ENCODE data around the gene ACTR1B. TPM values are rescaled to one million over a fixed set of nuclear protein-coding genes. Genes with fewer than 3 reads are reported as not detected.

The ACTR1B gene
- total and polyA plus RNA-seq, 2 donors (not counting 3 experiments of a cell fraction or from before 2014, with no cell fraction given), result 49.8 to 60.9 TPM

- intact Hi-C loops (cut with micrococcal nuclease) (no loop called here), dilution Hi-C loops (cut with MboI; ENCODE audit: extremely low pct_ligation_motif_present, low sequenced_read_pairs) (no loop called here)
- H3K9ac ChIP-seq (replicated peaks; ENCODE audit: extremely low read depth, insufficient read depth, low read length), result no peak overlapping the region
- H3K4me1 ChIP-seq (ENCODE audit: control insufficient read depth, extremely low read depth, insufficient read depth, low read length), result no peaks in the 10 kb centered on the region
- no peak overlapping the region for H3K4me2 ChIP-seq (ENCODE audit: insufficient read depth, low read length)
- no peak overlapping the region for H3K27ac ChIP-seq (ENCODE audit: insufficient read depth, low read depth, low read length)
- no peak for FAIRE-seq
- no peak for TF ChIP-seq EZH2 (IDR thresholded peaks at IDR 0.05; ENCODE audit: borderline replicate concordance, low read depth, low read length, severe bottlenecking)
- TF ChIP-seq POLR2AphosphoS5 (IDR thresholded peaks at IDR 0.05; ENCODE audit: insufficient read depth, low read depth, low read length), result no peak
- CTCF ChIA-PET, result interaction anchor here (0.6 to 9.1 kb wide), 6 partner anchors 9 to 677 kb away, joined by 3 to 68 read pairs (median 30); no protein-coding TSS in a partner anchor
- H4K20me1 ChIP-seq (replicated peaks; ENCODE audit: control insufficient read depth, extremely low read depth, insufficient read depth, low read length), result no peaks in the 10 kb centered on the region
- H3K9me1 ChIP-seq (replicated peaks; ENCODE audit: control insufficient read depth, extremely low read depth, insufficient read depth, low read length), result no peaks in the 10 kb centered on the region
- H3K36me3 ChIP-seq (ENCODE audit: control insufficient read depth in 2 of 2, extremely low read depth in 1 of 2, insufficient read depth in 2 of 2, low read length in 2 of 2), result no peaks in the 10 kb centered on the region
- no peak for DNase-seq (ENCODE audit: low read depth, low spot score)
- no peaks in the 10 kb centered on the region for H3K9me3 ChIP-seq (replicated peaks; ENCODE audit: control insufficient read depth, insufficient read depth, low read length)
- no peaks in the 10 kb centered on the region for H3K79me2 ChIP-seq (ENCODE audit: control insufficient read depth, insufficient read depth, low read length)
- no TSS peak for BruUV-seq (replicated peaks)
- no peak overlapping the region for H2AFZ ChIP-seq (ENCODE audit: low read depth, low read length)
- H3K4me3 ChIP-seq (replicated peaks in 1 of 3; ENCODE audit: insufficient read depth in 1 of 3, low read depth in 1 of 3, low read length in 3 of 3), result no peak overlapping the region
- peaks cover 2% of the 10 kb centered on the region in 2 experiments for H3K27me3 ChIP-seq (ENCODE audit: control insufficient read depth in 2 of 2, insufficient read depth in 2 of 2, low read length in 2 of 2)
- POLR2A ChIA-PET, result no interaction called here
Observed at GRCh38 chr2:97708608-97709007, 44.8 kb upstream of the ACTR1B start.

GRCh38 chr2:97708048-97708380 lies 44.2 kb upstream of the ACTR1B start:
- Histone ChIP-seq H3K4me1 (ENCODE audit: control insufficient read depth, extremely low read depth, insufficient read depth, low read length) (no peaks in the 10 kb centered on the region), H3K4me3 (replicated peaks in 1 of 3; ENCODE audit: insufficient read depth in 1 of 3, low read depth in 1 of 3, low read length in 3 of 3) (no peak overlapping the region), H3K27me3 (ENCODE audit: control insufficient read depth in 2 of 2, insufficient read depth in 2 of 2, low read length in 2 of 2) (peaks cover 2% of the 10 kb centered on the region in 2 experiments), H2AFZ (ENCODE audit: low read depth, low read length) (no peak overlapping the region), H4K20me1 (replicated peaks; ENCODE audit: control insufficient read depth, extremely low read depth, insufficient read depth, low read length) (no peaks in the 10 kb centered on the region), H3K79me2 (ENCODE audit: control insufficient read depth, insufficient read depth, low read length) (no peaks in the 10 kb centered on the region), H3K9me1 (replicated peaks; ENCODE audit: control insufficient read depth, extremely low read depth, insufficient read depth, low read length) (no peaks in the 10 kb centered on the region), H3K4me2 (ENCODE audit: insufficient read depth, low read length) (no peak overlapping the region), H3K9me3 (replicated peaks; ENCODE audit: control insufficient read depth, insufficient read depth, low read length) (no peaks in the 10 kb centered on the region), H3K27ac (ENCODE audit: insufficient read depth, low read depth, low read length) (no peak overlapping the region), H3K9ac (replicated peaks; ENCODE audit: extremely low read depth, insufficient read depth, low read length) (no peak overlapping the region), H3K36me3 (ENCODE audit: control insufficient read depth in 2 of 2, extremely low read depth in 1 of 2, insufficient read depth in 2 of 2, low read length in 2 of 2) (no peaks in the 10 kb centered on the region)
- BruUV-seq (replicated peaks), result no TSS peak
- POLR2A ChIA-PET, result no interaction called here
- TF ChIP-seq POLR2AphosphoS5 (IDR thresholded peaks at IDR 0.05; ENCODE audit: insufficient read depth, low read depth, low read length) (no peak), MYC (IDR thresholded peaks at IDR 0.05; ENCODE audit: low read depth, low read length) (no peak), POLR2A (IDR thresholded peaks at IDR 0.05; ENCODE audit: low read depth, low read length) (no peak), JUN (IDR thresholded peaks at IDR 0.05; ENCODE audit: borderline replicate concordance, insufficient read depth, insufficient read length, low read depth) (no peak), MAX (IDR thresholded peaks at IDR 0.05; ENCODE audit: insufficient read depth, insufficient read length) (no peak), EZH2 (IDR thresholded peaks at IDR 0.05; ENCODE audit: borderline replicate concordance, low read depth, low read length, severe bottlenecking) (no peak)
- TF ChIP-seq, protein P1, sequence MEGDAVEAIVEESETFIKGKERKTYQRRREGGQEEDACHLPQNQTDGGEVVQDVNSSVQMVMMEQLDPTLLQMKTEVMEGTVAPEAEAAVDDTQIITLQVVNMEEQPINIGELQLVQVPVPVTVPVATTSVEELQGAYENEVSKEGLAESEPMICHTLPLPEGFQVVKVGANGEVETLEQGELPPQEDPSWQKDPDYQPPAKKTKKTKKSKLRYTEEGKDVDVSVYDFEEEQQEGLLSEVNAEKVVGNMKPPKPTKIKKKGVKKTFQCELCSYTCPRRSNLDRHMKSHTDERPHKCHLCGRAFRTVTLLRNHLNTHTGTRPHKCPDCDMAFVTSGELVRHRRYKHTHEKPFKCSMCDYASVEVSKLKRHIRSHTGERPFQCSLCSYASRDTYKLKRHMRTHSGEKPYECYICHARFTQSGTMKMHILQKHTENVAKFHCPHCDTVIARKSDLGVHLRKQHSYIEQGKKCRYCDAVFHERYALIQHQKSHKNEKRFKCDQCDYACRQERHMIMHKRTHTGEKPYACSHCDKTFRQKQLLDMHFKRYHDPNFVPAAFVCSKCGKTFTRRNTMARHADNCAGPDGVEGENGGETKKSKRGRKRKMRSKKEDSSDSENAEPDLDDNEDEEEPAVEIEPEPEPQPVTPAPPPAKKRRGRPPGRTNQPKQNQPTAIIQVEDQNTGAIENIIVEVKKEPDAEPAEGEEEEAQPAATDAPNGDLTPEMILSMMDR (IDR thresholded peaks at IDR 0.05; ENCODE audit: extremely low read depth in 1 of 2, insufficient read depth in 1 of 2, low read depth in 1 of 2, low read length in 2 of 2), result no peak
- intact Hi-C loops (cut with micrococcal nuclease), result no loop called here
- DNase-seq (ENCODE audit: low read depth, low spot score) (no peak), FAIRE-seq (no peak)
- dilution Hi-C loops (cut with MboI; ENCODE audit: extremely low pct_ligation_motif_present, low sequenced_read_pairs), result no loop called here
- CTCF ChIA-PET, result interaction anchor here (0.7 to 9.1 kb wide), 6 partner anchors 9 to 678 kb away, joined by 3 to 68 read pairs (median 30); no protein-coding TSS in a partner anchor
